DMS114 treated with DMSO at 0.1 percent for 48 hours (cell line): Measurements from ENCODE around the gene L3MBTL3.

Experiments used
- DNase-seq: peaks from one replicate; lab custom pipeline; 2025; ENCODE audit not compliant: unreplicated experiment; lab: John Stamatoyannopoulos, UW

The L3MBTL3 gene

DNA sequence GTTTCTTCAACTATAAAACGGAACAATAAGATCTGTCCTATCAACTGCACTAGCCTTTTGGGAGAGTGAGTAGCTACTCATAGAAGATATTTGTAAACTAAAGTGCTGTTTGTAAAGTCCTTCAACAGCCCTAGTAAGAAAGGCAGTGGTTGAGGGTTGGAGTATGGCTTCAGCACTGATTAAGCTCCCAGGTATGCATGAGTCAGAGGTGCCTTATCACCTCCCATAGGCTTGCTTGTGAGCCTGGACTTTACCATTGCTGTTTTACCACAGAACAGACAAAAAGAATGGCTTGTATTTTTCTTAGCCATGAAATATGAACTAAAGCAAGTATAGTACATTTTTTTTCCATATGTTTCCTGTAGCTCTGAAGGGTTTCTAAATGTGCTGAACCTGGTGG lies 160.3 kb downstream of the L3MBTL3 start:
- DNase-seq, result no peak

GRCh38 chr6:130182466-130182865 lies 164.1 kb downstream of the L3MBTL3 start:
- DNase-seq, result no peak

GRCh38 chr6:130183271-130184222 lies 165.2 kb downstream of the L3MBTL3 start:
- DNase-seq, result no peak

DNA sequence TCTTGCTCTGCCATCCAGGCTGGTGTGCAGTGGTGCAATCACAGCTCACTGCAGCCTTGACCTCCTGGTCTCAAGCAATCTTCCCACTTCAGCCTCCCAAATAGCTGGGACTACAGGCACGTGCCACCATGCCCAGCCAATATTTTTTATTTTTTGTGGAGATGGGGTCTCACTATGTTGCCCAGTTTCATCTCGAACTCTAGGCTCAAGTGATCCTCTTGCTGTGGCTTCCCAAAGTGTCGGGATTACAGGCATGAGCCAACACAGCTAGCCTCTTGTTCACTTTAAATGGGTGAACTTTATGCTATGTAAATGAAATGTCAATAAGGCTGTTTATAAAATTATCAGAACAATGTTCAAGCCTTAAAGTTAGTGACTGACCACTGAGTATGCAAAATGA lies 167.3 kb downstream of the L3MBTL3 start:
- DNase-seq, result no peak

GRCh38 chr6:130187335-130188206 lies 169.2 kb downstream of the L3MBTL3 start:
- DNase-seq, result no peak

DNA sequence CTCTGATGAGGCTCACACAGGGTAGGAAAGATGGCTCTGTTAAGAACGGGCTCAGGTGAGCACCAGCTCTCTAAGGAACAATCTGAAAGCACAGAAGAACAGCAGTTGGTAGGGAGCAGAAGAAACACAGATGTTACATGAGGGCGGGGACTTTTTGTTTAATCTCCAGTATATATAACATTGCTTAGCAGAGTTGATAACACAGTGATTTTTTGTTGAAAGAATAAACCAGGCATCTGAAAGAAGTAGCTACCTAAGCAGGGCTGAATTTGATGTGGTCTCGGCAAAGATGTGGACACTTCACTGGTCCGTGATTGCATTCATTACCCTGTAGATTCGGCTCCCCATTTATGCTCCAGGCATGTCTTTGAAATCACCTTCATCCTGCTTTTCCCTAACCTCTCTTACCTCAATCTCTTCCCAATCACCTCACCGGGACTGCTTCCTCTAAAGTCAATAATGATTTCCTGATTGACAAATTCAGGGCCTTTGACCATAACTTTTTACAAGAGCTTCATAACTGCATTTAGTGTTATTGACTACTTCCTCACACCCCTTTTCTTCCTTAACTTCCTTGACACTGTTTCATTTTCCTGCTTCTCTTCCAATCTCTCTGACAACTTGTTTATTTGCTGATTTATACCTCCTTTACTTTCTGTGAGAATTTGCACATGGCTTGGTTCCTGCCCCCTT lies 170.0 kb downstream of the L3MBTL3 start:
- DNase-seq, result no peak

GRCh38 chr6:130189531-130190397 lies 171.4 kb downstream of the L3MBTL3 start:
- no peak for DNase-seq
